A673 (cell line): ENCODE data around the gene ATRAID. TPM values are rescaled to one million over a fixed set of nuclear protein-coding genes. Genes with fewer than 3 reads are reported as not detected.

ENCODE experiments used
- BruUV-seq: library from RNA; stranded (reverse); fragments of 400-500 nt; replicated peaks from 2 replicates; lab custom pipeline; 2021; lab: Mats Ljungman, UMichigan
- CTCF ChIA-PET: fragments of 300-600 bp; sonication (Branson Sonifier 250); formaldehyde crosslinking; loops from one replicate; lab custom pipeline; 2022; ENCODE audit warnings: antibody characterized with exemption; lab: Charles Lee
- POLR2A ChIA-PET: fragments of 300-600 bp; sonication (Branson Sonifier 250); formaldehyde crosslinking; loops from one replicate; lab custom pipeline; 2022; ENCODE audit warnings: antibody characterized with exemption; ENCODE audit not compliant: low non-redundant PET; lab: Charles Lee
- DNase-seq: peaks from one replicate; pipeline ENCODE4 v3.0.0-alpha.2; 2015; ENCODE audit warnings: low spot score
- H3K27ac ChIP-seq: fragments of 200-600 bp; sonication (generic); 2 replicates; pipeline ENCODE4 v1.5.1; 2016; ENCODE audit warnings: mixed run types, low read depth, mild to moderate bottlenecking, mixed read lengths, antibody characterized with exemption, low read length; ENCODE audit not compliant: poor library complexity, severe bottlenecking
- H3K27me3 ChIP-seq: fragments of 200-600 bp; sonication (generic); replicated peaks from 2 replicates; pipeline ENCODE4 v1.6.1; 2017; ENCODE audit warnings: mixed run types, low read depth, mild to moderate bottlenecking, mixed read lengths, antibody characterized with exemption, low read length; ENCODE audit not compliant: insufficient read depth, poor library complexity
- H3K36me3 ChIP-seq: fragments of 200-600 bp; sonication (generic); 2 replicates; pipeline ENCODE4 v1.6.1; 2016; ENCODE audit warnings: mixed run types, mild to moderate bottlenecking, mixed read lengths, antibody characterized with exemption, low read length; ENCODE audit not compliant: insufficient read depth, poor library complexity, severe bottlenecking
- H3K4me1 ChIP-seq: fragments of 200-600 bp; sonication (generic); 2 replicates; pipeline ENCODE4 v1.6.1; 2017; ENCODE audit warnings: mixed run types, mild to moderate bottlenecking, mixed read lengths, antibody characterized with exemption, low read length; ENCODE audit not compliant: insufficient read depth, poor library complexity, severe bottlenecking
- H3K4me3 ChIP-seq: fragments of 200-600 bp; sonication (generic); 2 replicates; pipeline ENCODE4 v1.5.1; 2016; ENCODE audit warnings: low read depth, mixed run types, mild to moderate bottlenecking, mixed read lengths, low read length; ENCODE audit not compliant: poor library complexity, severe bottlenecking
- H3K9me3 ChIP-seq: fragments of 200-600 bp; sonication (generic); 2 replicates; pipeline ENCODE4 v1.6.1; 2016; ENCODE audit warnings: mixed run types, low read depth, mild to moderate bottlenecking, mixed read lengths, antibody characterized with exemption, low read length; ENCODE audit not compliant: poor library complexity, severe bottlenecking
- CTCF ChIP-seq: fragments of 300-800, 200-600 bp; sonication (generic); conservative IDR thresholded peaks from 2 replicates; pipeline ENCODE4 v1.5.1; 2017; ENCODE audit warnings: low read depth, mild to moderate bottlenecking, antibody characterized with exemption, low read length, moderate library complexity, mixed read lengths
- EZH2 ChIP-seq: fragments of 200-600 bp; sonication (generic); IDR thresholded peaks from 2 replicates; pipeline ENCODE4 v1.6.1; 2017; ENCODE audit warnings: borderline replicate concordance, low read depth, mild to moderate bottlenecking, mixed read lengths, antibody characterized with exemption, low read length; ENCODE audit not compliant: poor library complexity, severe bottlenecking
- intact Hi-C: fragments of 100-400 bp; cut with micrococcal nuclease; formaldehyde crosslinking; loops from one replicate; pipeline ENCODE4 v1.10.0; 2022; ENCODE audit not compliant: unreplicated experiment
- total RNA-seq: library from RNA; stranded (reverse); gene quantifications from 2 replicates; pipeline ENCODE4 v1.2.3, GENCODE V29; 2021

The ATRAID gene
- total RNA-seq, 1 experiment from 2014 or later = 107 TPM

DNA sequence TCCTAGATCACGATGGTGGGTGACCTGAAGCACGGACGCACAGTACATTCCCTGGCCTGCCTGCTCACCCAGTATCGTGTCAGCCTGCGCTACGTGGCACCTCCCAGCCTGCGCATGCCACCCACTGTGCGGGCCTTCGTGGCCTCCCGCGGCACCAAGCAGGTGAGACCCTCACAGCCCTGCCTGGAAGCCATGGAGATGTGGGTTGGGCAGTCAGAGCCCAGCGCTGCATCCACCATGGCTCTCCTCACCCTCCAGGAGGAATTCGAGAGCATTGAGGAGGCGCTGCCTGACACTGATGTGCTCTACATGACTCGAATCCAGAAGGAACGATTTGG lies 30.7 kb downstream of the ATRAID start:
- ChIA-PET POLR2A (no interaction called here), CTCF (no interaction called here)
- intact Hi-C loops = no loop called here
- Histone ChIP-seq H3K4me3 (no peak overlapping the region), H3K27me3 (no peaks in the 10 kb centered on the region), H3K4me1 (no peaks in the 10 kb centered on the region), H3K9me3 (no peaks in the 10 kb centered on the region), H3K36me3 (peaks cover 71% of the 10 kb centered on the region), H3K27ac (no peak overlapping the region)
- DNase-seq = no peak
- BruUV-seq = no TSS peak
- no peak for TF ChIP-seq EZH2

DNA sequence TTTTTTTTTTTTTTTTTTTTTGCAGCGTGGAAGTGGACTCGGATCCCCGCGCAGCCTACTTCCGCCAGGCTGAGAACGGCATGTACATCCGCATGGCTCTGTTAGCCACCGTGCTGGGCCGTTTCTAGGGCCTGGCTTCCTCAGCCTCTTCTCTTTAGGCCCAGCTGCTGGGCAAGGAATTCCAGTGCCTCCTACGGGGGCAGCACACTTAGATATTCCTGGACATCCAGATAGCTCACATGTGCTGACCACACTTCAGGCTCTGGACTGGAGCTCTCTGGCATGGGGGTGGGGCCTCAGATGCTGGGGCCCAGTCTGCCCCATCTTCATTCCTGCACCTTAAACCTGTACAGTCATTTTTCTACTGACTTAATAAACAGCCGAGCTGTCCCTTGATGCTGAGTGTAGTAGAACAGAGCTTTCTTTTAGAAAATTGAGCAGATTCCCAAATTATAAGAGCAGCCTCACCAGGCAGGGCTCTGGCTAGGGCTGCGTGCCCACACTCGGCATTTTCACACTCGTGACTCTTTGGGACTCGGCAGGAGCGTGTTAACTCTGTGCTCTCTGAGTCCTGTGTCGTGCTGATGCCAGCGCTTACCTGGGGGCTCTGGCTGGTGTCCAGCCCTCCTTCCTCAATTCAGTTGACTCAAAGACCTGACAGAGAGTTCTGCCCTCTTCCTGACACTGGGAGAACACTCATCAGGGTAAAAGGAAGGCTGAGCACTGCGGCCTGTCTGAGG lies 31.7 kb downstream of the ATRAID start:
- TSS peak; percentile 68 for BruUV-seq
- peaks cover 62% of the 10 kb centered on the region for H3K36me3 ChIP-seq
- H3K27me3 ChIP-seq = no peaks in the 10 kb centered on the region
- no peaks in the 10 kb centered on the region for H3K9me3 ChIP-seq
- no peak overlapping the region for H3K4me3 ChIP-seq
- H3K4me1 ChIP-seq = no peaks in the 10 kb centered on the region
- TF ChIP-seq CTCF = no peak
- TF ChIP-seq EZH2 = no peak
- intact Hi-C loops = no loop called here
- ChIA-PET POLR2A (no interaction called here), CTCF (no interaction called here)
- no peak overlapping the region for H3K27ac ChIP-seq
- DNase-seq = no peak

GRCh38 chr2:27245116-27245515 lies 33.3 kb downstream of the ATRAID start:
- Histone ChIP-seq H3K4me3 (no peak overlapping the region), H3K9me3 (no peaks in the 10 kb centered on the region), H3K4me1 (no peaks in the 10 kb centered on the region), H3K27ac (no peak overlapping the region), H3K27me3 (no peaks in the 10 kb centered on the region), H3K36me3 (peaks cover 46% of the 10 kb centered on the region)
- ChIA-PET POLR2A (no interaction called here), CTCF (interaction anchor here (0.6 kb wide), 1 partner anchor 424 kb away, joined by 3 read pairs; no protein-coding TSS in a partner anchor)
- TF ChIP-seq CTCF (no peak), EZH2 (no peak)
- DNase-seq = no peak
- no TSS peak for BruUV-seq
- intact Hi-C loops = no loop called here

DNA sequence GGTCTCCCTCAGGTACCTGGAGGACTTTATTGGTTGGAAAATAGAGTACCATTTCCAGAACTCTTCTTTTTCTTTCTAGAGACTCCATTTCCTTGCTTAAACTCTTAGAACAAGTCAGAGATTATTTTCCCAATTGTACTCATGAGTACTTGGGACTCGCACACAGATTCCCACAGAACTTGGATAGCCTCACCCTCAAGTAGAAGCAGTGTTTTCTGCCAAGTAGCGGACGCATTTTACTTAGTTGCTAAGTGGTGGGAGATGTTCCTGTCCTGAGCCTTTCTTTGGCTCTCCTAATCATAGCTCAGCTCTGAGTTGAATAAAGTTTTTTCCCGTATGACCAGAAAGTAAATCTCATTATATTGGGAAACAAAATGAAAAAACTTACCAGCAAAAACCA lies 33.8 kb downstream of the ATRAID start:
- TF ChIP-seq CTCF (no peak), EZH2 (no peak)
- Histone ChIP-seq H3K9me3 (no peaks in the 10 kb centered on the region), H3K4me1 (no peaks in the 10 kb centered on the region), H3K27me3 (no peaks in the 10 kb centered on the region), H3K27ac (no peak overlapping the region), H3K36me3 (peaks cover 41% of the 10 kb centered on the region), H3K4me3 (no peak overlapping the region)
- intact Hi-C loops = no loop called here
- ChIA-PET CTCF (no interaction called here), POLR2A (no interaction called here)
- no peak for DNase-seq
- BruUV-seq = TSS peak; percentile 8
